ENCODE results near the gene IFIT5. TPM values are rescaled to one million over a fixed set of nuclear protein-coding genes. Genes with fewer than 3 reads are reported as not detected.
"Not testable (repeated sequence)": the region's sequence is repeated elsewhere in the genome, so short reads cannot be mapped to it uniquely, and the experiment has no call there.

The IFIT5 gene
- polyA plus RNA-seq, 1 donor = 8.5 TPM

DNA sequence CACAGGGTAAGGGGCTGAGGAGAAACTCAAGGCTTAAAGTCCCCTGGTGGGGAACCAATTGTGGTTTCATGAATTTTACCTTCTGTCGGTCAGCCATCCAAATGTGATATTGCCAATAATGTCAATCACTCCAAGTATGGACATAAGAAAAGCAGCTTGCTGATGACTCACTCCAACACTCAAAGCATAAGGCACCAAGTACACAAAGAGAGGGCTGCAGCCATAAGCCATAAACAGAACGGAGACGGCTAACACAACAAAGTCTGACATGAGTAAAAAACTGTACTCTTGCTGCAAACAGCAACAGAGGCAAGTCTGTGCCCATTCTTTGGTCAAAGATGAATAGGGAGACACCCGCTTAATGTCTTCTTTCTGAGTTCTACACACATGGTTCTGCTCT is 24.2 kb downstream of the IFIT5 start:
- no peak for DNase-seq

DNA sequence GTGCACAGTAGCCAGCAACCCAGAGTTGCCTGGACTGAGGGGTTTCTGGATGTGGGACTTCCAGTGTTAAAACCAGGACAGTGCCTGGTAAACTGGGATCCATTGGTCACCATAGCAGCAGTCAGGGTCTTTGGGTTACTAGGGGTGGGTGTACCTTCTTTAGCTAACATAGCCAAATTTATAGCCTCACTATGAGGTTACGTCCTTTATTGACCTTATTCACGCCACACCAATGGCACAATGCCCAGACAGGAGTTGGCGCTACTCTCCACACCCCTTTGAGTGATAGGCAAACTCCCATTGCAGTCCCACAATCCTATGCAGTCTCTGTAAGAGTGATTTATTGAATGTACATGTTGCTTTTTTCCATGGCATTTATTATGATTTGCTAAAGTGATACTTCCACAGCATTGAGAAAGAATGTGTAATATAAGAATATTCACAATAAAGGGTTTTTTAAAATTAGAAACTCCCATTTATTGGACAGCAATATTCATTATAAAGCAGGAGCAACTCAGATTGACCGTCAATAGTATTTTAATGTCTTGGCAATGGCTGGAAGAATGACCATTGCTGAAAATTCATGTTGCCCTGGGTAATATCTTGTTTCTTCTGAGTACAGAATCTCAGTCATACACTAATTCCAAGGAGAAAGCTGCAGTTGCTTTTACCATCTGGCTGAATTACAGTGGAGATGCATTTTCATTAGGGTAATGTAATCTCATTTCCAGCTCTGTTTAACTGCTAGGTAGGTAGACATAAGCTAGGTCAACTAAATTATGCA is 26.1 kb downstream of the IFIT5 start:
- no peak for DNase-seq

DNA sequence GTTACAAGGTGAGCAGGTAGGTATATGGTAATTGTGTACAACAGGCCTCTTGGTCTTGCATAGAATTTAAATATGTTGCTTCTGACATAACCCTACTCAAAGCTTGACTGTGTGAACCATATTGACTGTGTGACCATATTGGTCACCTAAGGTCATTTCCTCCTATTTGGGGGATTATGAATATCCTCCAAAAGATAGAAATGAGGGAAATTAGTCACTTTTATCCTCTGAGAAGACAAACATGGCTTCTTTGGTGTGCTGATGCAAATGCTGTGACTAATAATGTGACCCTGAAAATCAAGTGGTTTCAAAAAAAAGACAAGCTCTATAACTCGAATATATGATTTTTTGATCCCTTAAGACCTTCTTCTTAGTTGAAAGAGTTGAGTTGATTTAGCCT is 27.9 kb downstream of the IFIT5 start:
- DNase-seq = no peak

DNA sequence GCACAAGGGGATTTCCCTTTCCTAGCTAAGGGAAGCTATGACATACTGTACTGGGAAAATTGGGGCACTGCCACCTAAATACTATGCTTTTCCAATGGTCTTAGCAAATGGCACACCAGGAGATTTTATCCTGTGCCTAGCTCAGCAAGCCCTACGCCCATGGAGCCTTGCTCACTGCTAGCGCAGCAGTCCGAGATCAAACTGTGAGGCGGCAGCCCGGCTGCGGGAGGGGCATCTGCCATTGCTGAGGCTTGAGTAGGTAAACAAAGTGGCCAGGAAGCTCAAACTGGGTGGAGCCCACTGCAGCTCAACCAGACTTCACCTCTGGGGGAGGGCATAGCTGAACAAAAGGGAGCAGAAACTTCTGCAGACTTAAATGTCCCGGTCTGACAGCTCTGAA is 30.5 kb downstream of the IFIT5 start:
- DNase-seq = not testable (repeated sequence)

DNA sequence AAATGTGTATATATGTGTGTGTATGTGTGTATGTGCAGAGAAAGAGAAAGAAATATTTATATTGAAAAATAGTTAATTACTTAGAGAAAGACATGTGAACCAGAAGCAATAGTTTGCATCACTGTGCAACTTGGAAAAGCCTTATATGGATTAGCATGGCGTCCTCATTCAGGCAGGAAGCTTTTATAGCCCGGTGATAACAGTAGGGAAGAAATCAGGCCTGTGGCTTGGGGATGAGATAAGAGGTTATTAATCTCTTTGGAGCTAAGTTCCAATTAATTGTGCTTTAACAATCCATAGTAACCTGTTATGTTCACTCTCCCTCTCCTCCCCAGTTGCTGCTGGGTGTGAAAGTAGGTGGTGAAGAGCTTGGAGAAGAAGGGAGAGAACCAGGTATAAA is 36.5 kb downstream of the IFIT5 start:
- DNase-seq = no peak

DNA sequence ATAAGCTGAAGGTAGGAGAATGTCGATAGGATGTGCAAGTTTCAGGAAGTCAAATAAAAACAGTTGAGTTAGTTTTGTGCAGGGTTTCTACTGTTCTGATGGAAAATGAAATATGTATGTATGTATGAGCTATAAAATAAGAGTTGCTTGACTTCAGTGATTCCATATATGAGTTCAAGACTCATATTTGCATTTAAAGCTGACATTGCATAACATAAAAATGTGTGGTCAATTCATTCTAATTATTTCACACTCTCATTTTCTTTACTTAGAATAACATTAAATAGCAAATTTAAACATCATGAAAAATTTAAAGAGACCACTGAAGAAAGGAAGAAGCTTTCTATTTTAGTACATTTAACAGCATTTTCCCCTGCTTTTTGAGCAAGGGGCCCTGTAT is 37.8 kb downstream of the IFIT5 start:
- no peak for DNase-seq

DNA sequence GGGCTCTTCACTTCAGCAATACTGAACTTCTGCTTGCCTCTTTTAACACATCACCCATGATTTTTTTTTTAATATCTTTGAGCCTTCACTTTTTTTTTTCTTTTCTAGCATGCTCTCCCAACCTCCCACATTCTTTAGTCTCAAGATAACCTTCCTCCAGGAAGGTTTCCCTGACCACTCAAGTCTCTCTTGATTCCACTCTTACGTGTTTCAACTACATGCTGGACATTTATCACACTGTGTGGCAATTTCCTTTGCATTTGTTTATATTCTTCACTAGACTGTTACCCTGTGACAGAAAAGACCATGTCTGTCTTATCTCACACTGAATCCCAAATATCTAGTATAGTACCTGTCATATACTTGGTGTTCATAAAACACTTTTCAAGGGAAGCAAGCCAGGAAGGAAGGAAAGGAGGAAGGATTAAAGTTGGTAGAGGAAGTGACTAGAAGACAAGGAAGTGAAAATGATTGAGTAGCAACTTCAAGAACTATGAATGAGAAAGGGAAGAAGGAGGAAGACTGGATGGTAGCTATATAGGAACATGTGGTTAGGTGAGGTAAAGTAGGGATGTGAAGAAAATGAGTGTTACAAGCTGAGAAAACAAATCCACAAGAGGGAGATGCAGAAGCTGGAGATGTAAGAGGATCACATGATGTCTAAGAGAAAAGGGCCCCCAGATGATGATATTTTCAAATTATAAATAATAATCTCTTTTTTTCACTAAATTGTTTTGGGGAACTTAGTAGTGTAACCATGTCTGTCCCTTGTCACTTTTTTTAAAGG is 40.4 kb downstream of the IFIT5 start:
- no peak for DNase-seq

DNA sequence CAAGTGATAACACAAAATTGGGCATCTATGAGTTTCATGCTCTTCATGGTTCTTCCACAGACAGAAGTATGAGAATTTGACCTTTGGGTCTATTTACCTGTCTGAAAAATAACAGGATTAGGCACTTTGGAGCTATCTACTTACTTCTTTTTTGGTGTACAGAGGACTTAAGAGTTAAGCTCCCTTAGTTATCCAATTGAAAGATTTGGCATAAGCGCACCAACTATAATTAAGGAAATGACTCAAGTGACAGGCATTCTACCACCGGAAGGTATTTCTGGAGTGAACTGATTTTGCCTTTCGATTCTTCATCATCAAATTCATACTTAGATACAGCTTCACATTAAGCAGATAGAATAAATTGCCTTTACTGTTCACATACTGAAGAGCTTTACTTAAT is 43.9 kb downstream of the IFIT5 start:
- no peak for DNase-seq

DNA sequence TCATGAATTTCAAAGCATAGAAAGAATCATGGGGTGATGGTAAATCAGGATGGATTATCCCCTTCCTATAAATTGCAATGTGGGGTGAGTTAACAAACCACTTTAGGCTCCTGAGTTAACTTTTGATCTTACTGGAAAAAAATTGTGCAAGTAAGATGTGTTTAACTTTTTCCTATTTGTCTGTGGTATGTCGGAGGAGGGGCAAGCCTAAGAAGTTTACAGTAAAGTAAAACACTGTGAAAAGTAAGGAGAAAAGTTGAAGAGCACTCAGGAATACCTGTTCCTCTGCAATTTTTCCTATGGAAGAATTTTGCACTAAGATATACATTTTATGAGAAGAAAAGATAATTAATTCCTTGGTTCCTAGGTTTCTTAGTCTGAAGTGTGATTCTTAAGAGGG is 44.4 kb downstream of the IFIT5 start:
- DNase-seq = no peak

DNA sequence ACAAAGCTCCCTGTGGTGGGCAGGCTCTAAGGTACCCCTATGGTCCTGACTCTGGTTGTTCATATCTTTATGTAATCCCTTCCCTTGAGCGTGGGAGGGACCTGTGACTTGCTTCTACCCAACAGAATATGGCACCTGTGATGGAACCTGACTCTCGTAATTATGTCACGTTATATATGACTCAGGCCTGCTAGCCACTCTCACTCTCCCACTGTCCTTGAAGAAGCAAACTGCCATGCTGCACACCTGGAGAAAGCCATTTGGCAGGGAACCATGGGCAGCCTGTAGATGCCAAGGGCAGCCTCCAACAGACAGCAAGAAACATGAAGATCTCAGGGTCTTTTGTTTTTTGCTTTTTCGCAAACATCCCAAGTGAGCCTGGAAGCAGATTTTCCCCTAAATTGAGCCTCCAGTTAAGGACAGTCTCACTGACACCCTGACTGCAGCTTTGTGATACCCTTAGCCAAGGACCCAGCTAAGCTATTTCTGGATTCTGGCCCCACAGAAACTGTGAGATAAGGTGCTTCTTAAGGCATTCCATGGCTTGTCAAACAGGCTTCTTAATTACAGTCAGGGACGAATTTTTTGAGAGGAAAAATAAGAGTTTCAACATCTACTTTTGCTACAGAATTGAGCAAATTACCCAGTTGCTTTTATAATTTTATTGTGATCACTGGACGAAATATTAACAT is 49.6 kb downstream of the IFIT5 start:
- no peak for DNase-seq

DNA sequence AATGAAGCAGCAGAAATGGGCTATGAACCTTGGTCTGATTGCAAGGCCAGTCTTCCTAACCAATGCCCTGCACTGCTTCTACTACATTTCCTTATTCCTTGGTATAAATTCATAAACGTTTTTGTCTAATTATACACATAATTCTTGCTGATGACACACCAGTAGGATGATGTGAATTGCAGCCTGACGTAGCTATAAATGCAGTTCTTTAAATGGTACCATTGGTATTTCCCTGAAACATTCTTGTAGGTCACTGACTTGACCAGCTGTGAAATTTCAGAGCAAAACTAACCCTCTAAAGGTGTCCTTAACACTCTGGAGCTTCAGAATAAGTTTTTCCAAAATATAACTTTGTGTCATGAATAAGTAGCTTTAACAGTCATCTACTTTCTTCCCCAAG is 50.8 kb downstream of the IFIT5 start:
- DNase-seq = no peak

DNA sequence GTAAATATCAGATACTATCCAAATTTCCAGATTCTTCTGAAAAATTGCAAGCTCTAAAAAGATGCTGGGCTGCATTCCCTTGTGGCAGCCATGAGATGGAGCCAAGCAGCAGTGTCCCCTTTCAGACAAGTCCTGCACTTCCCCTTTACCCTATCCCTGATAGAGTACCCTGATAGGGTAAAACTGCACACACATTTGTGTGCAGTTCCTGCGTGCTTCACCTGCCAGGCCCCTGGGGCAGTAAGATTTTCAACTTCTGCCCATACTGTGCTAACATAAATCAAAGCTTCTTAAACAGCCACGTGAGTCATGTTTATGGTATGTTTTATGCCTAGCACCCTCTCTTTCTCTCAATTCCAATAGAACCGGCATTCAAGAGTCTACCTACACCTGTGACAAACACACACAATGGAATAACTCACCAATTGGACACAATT is 52.2 kb downstream of the IFIT5 start:
- no peak for DNase-seq

DNA sequence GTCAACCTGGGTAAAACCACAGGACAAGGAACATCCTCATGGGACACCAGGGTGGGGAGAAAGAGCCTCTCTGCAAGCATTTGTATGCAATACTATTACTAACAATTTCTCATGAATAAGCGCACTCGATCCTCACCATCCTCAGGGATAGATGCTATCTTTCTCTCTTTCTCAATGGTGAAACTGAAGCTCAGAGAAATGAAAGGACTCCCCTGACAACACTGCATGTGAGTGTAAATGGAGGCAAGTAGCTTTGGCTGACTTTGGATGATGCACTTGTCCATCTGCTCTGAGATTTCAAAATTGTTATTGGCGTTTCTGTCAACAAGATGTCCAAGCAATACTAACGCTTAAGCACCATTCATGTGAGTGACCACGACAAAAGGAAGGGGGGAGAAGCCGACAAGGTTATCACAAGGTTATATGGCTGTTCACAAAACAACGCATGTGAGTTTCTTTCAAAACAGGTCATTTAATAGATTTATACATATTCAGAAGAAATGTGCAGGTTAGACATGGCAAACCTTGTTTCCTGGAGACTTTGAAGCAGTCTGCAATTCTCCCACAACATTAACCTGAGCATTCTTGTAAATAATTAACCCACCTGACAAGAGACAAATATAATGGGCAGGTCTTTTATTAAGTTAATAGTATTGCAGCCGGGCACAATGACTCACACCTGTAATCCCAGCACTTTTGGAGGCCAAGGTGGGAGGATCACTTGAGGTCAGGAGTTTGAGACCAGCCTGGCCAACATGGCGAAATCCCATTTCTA is 54.0 kb downstream of the IFIT5 start:
- DNase-seq = no peak

DNA sequence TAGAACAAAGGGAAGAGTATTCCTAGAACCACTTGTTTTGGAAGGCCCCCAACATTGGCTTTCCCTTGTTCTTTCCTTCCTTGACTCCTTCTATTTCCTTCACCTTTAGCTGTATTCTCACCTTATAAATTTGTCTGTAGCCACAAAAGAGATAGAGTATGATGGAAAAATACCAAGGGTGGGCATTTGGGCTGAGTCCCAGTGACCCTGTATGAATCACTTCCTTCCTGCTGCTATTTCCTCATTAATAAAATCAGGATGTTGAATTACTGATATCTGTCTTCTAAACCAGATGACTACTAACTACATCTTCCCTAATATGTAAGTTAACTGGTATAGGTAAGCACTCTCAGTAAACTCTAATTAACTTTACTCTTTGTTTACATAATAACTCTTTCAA is 55.1 kb downstream of the IFIT5 start:
- DNase-seq = no peak

Other genes with a start within 250 kb of the IFIT5 start
- 0.80 TPM for gene CH25H, start 207.3 kb upstream of the IFIT5 start, polyA plus RNA-seq (ENCODE audit: insufficient read length)
- gene LIPA, start 162.8 kb upstream of the IFIT5 start, polyA plus RNA-seq (ENCODE audit: insufficient read length) = 44.2 TPM
- 8.0 TPM for gene IFIT2, start 112.5 kb upstream of the IFIT5 start, polyA plus RNA-seq (ENCODE audit: insufficient read length)
- gene IFIT3, start 86.6 kb upstream of the IFIT5 start, polyA plus RNA-seq (ENCODE audit: insufficient read length) = 8.2 TPM
- 0.25 TPM for gene IFIT1B, start 36.5 kb upstream of the IFIT5 start, polyA plus RNA-seq (ENCODE audit: insufficient read length)
- 65.5 TPM for gene IFIT1, start 21.9 kb upstream of the IFIT5 start, polyA plus RNA-seq (ENCODE audit: insufficient read length)
- gene SLC16A12, start 121.0 kb downstream of the IFIT5 start, polyA plus RNA-seq (ENCODE audit: insufficient read length) = 1.9 TPM
- gene PANK1, start 230.7 kb downstream of the IFIT5 start, polyA plus RNA-seq (ENCODE audit: insufficient read length) = 16.0 TPM